Sigmoid colon (tissue), 4 donors: ENCODE results near the gene MLN.

ENCODE experiments used
- EP300 ChIP-seq, 4 donors: sonication (generic); formaldehyde crosslinking; IDR thresholded peaks; one replicate each; pipeline ENCODE4 v1.6.1; 2017; ENCODE audit warnings: antibody characterized with exemption in 4 of 4
- POLR2A ChIP-seq, 2 donors: fragments of 450-650 bp; IDR thresholded peaks; one replicate each; pipeline ENCODE4 v1.6.1; 2016; ENCODE audit warnings: antibody characterized with exemption in 2 of 2, mild to moderate bottlenecking in 2 of 2, moderate library complexity in 2 of 2
- POLR2AphosphoS5 ChIP-seq, 4 donors: sonication (generic); formaldehyde crosslinking; IDR thresholded peaks; one replicate each; pipeline ENCODE4 v1.6.1; 2017; ENCODE audit warnings: antibody characterized with exemption in 4 of 4
- TF ChIP-seq, protein P1 (sequence below), 4 experiments: fragments of 450-650 bp in 3 of 4; fragments of 200-600 bp in 1 of 4; IDR thresholded peaks; one replicate each; pipeline ENCODE4 v1.5.1; 2016 to 2019; ENCODE audit warnings: antibody characterized with exemption in 4 of 4, mild to moderate bottlenecking in 3 of 4, moderate library complexity in 2 of 4

DNA sequence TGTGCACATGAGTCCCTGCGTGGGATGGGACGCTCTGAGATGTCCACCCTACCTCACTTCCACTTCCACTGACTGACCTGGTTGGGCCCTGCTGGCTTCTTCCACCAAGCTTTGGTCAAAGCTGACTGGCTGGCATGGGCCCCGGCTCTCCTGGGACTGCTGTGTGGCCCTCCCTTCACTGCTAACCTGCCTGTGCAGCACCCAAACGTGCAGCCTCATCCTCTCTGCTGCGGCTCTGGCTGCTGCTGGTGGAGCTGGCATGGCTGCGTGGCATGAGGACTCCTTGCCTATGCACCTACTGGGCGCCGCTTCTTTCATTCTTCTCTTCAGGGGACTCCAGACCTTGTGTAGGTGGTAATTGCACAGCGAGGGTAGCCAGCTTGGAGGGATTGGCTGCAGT, 38.4 kb downstream of the MLN start:
- TF ChIP-seq POLR2AphosphoS5 (IDR thresholded peaks at IDR 0.05) = no peak
- TF ChIP-seq POLR2A (IDR thresholded peaks at IDR 0.05) = no peak
- TF ChIP-seq, protein P1, sequence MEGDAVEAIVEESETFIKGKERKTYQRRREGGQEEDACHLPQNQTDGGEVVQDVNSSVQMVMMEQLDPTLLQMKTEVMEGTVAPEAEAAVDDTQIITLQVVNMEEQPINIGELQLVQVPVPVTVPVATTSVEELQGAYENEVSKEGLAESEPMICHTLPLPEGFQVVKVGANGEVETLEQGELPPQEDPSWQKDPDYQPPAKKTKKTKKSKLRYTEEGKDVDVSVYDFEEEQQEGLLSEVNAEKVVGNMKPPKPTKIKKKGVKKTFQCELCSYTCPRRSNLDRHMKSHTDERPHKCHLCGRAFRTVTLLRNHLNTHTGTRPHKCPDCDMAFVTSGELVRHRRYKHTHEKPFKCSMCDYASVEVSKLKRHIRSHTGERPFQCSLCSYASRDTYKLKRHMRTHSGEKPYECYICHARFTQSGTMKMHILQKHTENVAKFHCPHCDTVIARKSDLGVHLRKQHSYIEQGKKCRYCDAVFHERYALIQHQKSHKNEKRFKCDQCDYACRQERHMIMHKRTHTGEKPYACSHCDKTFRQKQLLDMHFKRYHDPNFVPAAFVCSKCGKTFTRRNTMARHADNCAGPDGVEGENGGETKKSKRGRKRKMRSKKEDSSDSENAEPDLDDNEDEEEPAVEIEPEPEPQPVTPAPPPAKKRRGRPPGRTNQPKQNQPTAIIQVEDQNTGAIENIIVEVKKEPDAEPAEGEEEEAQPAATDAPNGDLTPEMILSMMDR (IDR thresholded peaks at IDR 0.05) = no peak
- no peak for TF ChIP-seq EP300 (IDR thresholded peaks at IDR 0.05)
